ENCODE measurements around the gene KCNG2. TPM values are rescaled to one million over a fixed set of nuclear protein-coding genes. Genes with fewer than 3 reads are reported as not detected.

The KCNG2 gene
- total RNA-seq, 2 donors from 2014 or later: not detected

DNA sequence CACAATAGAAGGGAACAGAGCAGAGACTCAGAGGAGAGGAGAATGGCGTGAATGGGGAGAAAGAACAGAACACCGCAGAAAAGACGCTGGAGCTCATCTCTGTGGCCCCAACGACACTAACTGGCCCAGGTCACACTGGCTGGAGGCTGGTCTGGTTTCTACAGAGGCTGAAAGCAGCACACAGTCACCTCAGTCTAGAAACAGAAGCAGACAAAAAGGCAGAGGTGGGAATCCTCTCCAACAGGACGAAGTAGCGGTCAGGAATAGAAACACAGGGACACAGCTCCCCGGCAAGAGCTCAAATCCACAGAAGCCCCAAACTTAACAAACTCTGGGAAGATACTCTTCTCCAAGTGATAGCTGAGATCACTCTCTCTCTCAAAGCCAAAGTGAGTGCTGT lies 144.5 kb downstream of the KCNG2 start:
- Histone ChIP-seq H3K27ac (peak overlapping the region in 1 of 2 donors; percentile 2), H3K4me1 (peaks cover 0 to 48% of the 10 kb centered on the region in 2 donors), H3K36me3 (peaks cover 29% of the 10 kb centered on the region), H3K9me3 (no peaks in the 10 kb centered on the region), H3K4me3 (no peak overlapping the region), H3K27me3 (no peaks in the 10 kb centered on the region)
- TF ChIP-seq CTCF (IDR thresholded peaks at IDR 0.05): no peak
- DNase-seq (ENCODE audit: low spot score): no peak

- Histone ChIP-seq H3K27ac (peak overlapping the region in 1 of 2 donors; percentile 2), H3K9me3 (no peaks in the 10 kb centered on the region), H3K4me1 (peaks cover 0 to 56% of the 10 kb centered on the region in 2 donors), H3K4me3 (no peak overlapping the region), H3K27me3 (no peaks in the 10 kb centered on the region), H3K36me3 (peaks cover 29% of the 10 kb centered on the region)
- no peak for DNase-seq (ENCODE audit: low spot score)
- no peak for TF ChIP-seq CTCF (IDR thresholded peaks at IDR 0.05)
Measured at GRCh38 chr18:79942786-79943607, 145.3 kb downstream of the KCNG2 start.

DNA sequence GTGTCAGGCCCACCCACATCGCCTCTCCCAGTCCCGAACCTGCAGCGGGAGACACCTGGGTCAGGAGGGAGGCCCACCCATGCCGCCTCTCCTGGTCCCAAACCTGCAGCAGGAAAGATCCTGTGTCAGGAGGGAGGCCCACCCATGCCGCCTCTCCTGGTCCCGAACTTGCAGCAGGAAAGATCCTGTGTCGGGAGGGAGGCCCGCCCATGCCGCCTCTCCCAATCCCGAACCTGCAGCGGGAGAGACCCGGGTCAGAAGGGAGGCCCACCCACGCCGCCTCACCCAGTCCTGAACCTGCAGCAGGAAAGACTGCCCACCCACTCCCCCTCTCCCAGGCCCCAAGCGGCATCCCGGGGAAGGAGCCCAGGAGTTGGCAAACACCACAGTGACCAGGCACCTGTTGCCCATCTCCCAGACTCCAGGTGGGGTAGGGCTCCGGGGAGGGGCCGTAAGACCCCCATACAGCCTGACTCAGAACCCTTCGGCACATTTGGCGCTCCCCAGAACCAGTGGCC lies 145.9 kb downstream of the KCNG2 start:
- H3K4me3 ChIP-seq: no peak overlapping the region
- no peak for TF ChIP-seq CTCF (IDR thresholded peaks at IDR 0.05)
- H3K27me3 ChIP-seq: no peaks in the 10 kb centered on the region
- H3K4me1 ChIP-seq: peaks cover 0 to 62% of the 10 kb centered on the region in 2 donors
- H3K27ac ChIP-seq: no peak overlapping the region
- no peak for DNase-seq (ENCODE audit: low spot score)
- no peaks in the 10 kb centered on the region for H3K9me3 ChIP-seq
- peaks cover 29% of the 10 kb centered on the region for H3K36me3 ChIP-seq

- Histone ChIP-seq H3K4me3 (no peak overlapping the region), H3K4me1 (peaks cover 0 to 65% of the 10 kb centered on the region in 2 donors), H3K27me3 (no peaks in the 10 kb centered on the region), H3K36me3 (peaks cover 29% of the 10 kb centered on the region), H3K27ac (no peak overlapping the region), H3K9me3 (no peaks in the 10 kb centered on the region)
- TF ChIP-seq CTCF (IDR thresholded peaks at IDR 0.05): no peak
- DNase-seq (ENCODE audit: low spot score): no peak
Measured at GRCh38 chr18:79944126-79944731, 146.5 kb downstream of the KCNG2 start.

GRCh38 chr18:79944746-79945117 lies 147.0 kb downstream of the KCNG2 start:
- TF ChIP-seq CTCF (IDR thresholded peaks at IDR 0.05): no peak
- Histone ChIP-seq H3K27me3 (no peaks in the 10 kb centered on the region), H3K27ac (no peak overlapping the region), H3K9me3 (no peaks in the 10 kb centered on the region), H3K36me3 (peaks cover 29% of the 10 kb centered on the region), H3K4me1 (peaks cover 0 to 66% of the 10 kb centered on the region in 2 donors), H3K4me3 (no peak overlapping the region)
- DNase-seq (ENCODE audit: low spot score): no peak
